G401.6 (cell line): ENCODE measurements around the gene PIMREG.
A peak's percentile ranks its signal among the peaks of the same experiment; 100 is the strongest.

Experiments used
- FAIRE-seq: peaks from 2 replicates; lab custom pipeline; 2012; peaks lifted over from hg19 to GRCh38; lab: Jason Lieb, UNC

Gene PIMREG, protein sequence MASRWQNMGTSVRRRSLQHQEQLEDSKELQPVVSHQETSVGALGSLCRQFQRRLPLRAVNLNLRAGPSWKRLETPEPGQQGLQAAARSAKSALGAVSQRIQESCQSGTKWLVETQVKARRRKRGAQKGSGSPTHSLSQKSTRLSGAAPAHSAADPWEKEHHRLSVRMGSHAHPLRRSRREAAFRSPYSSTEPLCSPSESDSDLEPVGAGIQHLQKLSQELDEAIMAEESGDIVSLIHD

DNA sequence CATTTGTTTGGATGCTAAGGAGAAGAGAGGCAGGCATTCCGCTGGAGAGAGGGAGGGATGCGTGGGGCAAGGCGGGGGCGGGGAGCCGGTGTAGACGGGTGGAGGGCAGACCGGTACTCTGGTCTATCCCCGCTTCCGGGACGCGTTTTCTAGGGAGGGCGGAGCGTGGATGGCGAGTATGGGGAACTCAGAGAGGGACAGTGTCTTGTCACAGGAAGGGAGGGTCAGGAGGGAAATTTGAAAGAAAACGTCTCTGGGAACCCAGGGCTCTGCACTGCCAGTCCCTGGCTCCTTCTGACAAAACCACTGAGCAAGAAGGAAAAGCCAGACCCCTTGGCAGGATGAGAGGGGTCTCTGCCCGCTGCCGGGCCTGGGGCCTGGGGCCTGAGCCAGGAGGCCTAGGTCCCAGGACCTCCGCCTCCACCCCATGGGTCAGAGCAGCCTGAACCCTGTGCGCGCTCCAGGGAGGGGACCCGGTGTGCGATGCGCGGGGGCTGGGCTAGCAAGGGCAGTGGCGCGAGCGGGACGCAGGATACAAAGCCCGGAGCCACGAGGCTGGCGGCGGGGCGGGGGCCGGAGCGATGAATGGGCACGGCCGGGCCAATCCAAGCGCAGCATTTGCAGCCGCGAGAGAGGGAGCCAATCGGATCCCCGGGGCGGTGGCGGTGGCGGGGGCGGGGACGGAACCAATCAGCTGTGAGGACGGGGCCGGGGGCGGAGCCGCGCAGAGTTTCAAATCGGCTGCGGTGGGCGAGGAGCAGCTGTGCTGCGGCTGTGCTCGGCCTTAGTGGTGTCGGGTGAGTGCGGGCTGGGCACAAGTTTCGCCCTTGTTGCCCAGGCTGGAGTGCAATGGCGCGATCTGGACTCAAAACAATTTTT, at the start of gene PIMREG:
TSS of gene PIMREG (plus strand) at position 764 of the 879 bp plus-strand sequence. CDS start 656 bp downstream, outside the sequence.
- peak; percentile 91 for FAIRE-seq

DNA sequence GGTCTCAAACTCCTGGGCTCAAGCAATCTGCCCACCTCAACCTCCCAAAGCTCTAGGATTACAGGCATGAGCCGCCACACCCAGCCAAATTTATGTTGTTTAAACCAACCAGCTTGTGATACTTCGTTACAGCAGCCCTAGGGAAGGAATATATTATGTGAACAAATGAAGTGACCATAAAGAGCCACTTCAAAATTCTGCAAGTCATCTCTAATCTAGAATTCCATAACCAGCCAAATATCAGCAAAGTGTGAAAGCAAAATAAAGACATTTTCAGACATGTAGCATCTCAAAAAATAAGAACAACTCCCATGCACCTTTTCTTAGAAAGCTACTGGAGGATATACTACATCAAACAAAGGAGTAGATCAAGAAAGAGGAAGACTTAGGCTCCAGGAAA, 45.3 kb upstream of the PIMREG start:
- FAIRE-seq: no peak

DNA sequence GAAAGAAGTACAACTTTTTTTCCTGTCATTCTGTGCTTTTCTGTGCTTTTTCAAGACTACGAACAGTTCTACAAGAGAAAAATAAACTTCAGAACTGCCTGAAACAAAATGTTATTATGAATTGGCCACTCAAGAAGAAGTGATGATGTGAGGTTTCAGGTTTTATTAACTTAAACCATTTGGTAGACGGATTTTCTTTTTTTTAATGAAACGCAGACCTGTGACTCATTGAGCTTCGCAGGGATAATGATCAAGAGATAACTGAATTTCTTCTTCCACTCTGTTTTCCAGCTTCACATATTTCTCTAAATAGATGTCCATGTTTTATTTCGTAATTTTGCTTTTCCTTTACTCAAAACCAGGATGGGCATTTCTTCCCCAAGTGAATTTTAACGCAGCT, 42.0 kb upstream of the PIMREG start:
- no peak for FAIRE-seq

DNA sequence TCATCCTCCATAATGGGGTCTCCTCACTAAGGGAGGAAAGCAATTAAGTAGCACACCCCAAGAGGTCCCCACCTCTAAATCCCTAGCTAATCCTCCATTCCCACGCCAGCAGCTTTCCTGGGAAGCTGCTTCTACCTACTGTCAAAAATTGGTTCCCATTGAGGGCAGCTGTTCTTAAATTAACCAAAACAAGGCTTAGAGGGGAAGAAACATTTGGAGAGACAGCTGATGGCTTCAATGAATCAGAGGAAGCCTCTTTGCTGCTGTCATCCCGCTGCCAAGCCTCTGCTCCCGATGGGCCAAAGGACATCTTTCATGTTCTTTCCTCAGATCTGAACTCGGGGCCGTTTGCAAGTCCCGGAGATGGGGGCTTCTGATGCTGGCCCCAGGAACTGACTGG, 36.0 kb upstream of the PIMREG start:
- no peak for FAIRE-seq

DNA sequence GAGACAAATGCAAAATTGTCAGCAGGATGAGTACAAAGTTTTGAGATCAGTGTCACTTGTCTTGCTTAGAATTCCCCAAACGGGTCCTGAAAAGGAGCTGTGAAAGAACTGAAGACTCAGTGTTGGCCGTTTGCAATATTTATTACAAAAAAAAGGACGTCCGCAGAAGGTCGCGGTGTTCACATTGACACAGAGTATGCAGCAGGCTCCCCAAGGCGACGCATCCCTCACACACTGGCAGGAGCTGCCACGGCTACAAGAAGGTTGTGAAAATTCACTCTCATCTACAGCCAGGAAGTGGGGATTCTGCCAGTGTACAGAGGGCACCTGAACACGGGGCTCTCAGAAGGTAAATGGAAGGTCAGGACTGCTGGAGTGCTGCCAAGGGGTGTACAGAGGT, 35.5 kb upstream of the PIMREG start:
- no peak for FAIRE-seq

DNA sequence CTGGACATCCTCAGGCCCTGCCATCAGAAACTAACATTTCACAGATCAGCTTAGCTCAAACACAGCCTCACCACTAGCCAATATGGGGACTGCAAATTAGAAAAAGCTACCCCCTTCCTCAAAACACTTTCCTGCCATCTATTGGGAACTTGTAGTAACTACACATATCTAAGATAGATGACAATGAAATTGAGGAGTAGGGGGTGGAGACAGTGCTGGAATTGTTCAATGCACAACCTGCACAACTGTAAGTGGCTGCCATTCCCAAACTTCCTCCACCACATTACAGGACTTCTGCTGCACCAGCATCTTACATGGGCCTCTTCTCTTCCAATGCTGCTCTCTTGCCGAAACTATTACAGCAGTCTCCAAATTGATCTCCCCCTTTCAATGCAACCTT, 31.2 kb upstream of the PIMREG start:
- no peak for FAIRE-seq

DNA sequence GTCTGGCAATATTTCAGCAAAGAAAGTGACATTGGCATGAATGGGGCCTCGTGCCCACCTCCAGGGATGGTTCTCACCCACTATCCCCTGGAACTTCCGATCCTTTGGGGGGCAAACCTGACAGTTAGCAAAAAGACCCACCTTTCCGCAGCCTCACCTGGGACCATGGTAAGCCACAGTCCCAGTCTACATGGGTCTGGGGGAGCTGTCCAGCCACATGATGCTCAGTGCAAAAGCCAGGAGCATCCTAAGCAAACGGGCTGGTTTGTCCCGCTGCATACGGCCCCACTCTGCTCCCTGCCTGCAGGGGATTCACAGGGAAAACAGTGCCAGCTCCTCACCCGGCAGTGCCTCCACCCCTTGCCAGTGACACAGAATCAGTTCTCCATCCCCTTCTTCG, 28.6 kb upstream of the PIMREG start:
- no peak for FAIRE-seq

DNA sequence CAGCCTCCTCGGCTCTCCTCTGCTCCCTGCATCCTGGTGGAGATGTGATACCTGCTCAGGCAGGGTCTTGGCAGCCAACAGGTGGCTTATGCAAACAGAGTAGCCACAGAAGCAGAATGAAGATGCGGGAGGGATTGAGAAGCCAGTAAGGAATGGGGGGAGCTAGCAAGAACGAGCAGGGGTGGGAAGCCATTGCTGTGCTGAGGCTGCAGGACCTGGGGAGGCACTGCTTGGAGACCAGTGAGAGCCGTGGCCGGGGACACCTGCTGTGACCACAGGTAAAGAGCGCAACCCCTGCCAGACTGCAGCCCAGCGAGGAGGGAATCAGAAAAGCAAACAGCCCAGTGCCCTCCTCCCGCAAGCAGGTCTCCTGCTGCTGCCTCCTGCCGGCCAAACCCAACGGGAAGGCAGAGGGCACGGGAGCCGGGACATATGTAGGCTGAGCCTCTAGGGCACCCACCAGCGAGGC, 24.0 kb upstream of the PIMREG start:
- no peak for FAIRE-seq

DNA sequence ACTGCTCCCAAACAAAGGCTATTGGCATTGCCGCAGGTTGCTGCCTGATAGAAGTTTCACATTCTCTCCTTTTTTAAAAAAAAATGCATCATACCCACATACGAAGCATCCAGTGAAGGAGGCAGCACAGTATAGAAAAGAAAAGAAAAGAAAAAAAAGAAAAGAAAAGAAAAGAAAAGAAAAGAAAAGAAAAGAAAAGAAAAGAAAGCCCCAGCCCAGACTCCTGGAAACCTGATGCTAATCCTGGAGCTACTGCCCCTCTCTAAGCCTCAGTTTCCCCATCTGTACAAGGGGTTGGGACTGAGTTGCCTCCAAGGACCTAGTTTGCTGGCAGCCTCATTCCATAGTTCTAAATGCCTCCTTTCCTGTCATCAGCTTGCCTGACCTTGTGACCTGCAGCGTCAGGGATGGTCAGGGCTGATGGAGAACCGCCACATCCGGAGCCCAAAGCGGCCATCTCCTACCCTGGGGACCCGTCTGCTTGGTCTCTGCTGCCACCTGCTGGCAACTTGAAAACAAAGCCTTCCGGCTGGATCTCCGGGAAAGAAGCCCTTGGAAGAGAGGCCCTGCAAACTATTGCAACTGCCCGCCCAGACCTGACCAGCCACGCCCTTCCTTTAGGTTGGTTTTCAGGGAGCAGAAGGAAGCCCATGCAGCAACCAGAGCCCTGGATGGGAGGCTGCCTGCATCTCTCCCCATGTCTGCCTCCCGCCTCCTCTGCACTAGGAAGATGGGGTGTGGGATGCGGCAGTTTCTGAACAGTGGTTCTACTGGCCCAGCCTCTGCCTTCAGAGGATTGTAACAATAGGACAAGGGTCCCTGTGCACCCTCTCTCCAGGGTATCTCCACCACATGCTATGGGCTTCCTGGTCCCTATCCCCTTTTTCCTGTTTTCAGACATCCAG, 22.3 kb upstream of the PIMREG start:
- peak; percentile 21 for FAIRE-seq

DNA sequence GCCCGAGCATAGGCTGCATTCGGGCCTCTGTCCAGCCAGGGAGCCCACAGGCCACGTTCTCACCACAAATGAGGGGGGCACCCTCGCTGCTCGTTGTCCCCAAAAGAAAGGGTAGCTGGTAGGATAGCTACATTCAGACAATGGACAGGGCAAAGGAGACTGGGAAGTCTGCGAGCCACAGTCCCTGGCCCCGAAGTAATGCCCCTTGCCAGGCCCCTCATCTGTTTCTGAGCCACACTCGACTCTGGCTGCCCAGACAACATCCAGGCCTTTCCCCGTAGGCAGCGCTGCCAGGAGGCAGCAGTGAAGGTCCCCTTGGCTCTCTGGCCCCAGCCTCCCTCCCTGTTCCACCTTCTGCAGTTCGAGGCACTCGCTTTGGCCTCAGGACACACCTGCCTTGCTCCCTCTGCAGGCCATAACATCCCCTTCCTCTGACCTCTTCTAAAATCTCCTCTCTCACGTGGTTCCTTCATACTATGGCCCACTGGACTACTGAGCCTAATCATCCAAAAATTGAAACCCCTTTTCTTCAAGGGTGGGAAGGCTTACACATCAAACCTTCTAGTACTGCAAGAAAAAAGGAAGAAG, 21.5 kb upstream of the PIMREG start:
- no peak for FAIRE-seq

DNA sequence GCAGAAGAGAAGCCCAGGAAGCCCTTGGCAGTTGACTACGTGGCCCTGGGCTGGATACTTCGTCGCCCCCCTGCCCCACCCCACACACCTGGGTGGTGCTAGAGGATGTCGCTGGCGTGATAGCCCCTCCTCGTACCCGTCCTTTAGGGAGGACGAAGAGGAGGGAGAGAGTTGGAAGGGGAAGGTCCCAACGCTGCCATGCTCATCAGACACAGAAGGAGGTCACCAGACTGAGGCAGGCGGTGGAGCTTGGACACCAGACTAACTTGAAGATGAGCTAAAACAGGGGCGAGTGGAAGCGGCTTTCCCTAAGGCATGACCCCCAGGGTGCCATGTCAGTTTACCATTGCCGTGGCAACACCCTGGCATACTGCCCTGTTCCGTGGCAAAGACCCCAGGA, 20.3 kb upstream of the PIMREG start:
- no peak for FAIRE-seq

DNA sequence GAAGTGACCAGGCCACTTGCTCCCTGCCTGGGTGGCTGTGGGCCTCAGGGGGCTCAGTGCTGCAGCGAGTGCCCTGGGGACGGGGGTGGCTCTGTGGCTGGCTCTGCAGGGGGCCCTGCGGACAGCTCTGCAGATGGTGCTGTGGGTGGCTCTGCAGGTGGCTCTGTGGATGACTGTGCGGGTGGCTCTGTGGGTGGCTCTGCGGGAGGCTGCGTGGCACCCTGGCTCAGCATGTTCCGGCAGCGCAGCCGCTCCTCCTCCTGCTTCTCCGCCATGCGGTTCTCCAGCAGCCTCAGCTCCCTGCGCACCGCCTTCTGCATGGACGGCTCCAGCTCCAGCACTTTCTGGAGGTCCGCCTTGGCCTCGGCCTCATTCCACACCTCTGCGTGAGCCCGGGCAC, 18.8 kb upstream of the PIMREG start:
- FAIRE-seq: no peak

DNA sequence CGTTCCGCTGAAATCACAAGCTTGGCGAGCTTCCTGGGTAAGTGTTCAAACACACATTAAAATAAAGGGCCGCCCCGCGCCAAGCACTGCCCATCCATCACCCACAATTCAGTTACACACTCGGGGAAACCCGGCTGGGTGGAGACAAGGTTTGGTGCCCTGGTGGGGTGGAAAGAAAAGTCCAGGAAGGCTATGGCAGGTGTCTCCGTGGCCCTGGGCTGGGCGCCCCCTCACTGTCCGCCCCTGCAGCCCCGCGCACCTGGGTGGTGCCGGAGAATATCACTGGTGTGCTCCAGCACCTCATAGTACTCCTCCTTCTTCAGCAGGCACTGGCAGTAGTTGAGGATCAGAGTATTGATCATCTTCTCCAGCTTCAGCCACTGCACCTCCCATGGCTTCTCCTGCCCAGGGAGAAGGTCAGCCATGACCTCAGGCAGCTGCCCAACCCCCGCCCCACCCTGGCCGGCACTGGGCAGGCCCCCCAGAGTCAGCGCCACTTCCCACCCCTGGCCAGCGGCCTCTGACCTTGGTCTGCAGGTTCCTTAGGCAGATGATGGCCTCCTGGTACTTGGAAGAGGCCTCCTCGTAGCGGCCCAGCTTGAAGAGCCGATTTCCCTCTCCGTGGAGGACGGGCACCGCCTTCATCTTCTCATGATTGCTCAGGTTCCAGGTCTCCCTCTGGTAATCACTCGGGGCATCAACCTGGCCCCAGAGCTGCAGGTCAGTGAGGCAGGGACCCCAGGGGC, 17.7 kb upstream of the PIMREG start:
- FAIRE-seq: no peak

DNA sequence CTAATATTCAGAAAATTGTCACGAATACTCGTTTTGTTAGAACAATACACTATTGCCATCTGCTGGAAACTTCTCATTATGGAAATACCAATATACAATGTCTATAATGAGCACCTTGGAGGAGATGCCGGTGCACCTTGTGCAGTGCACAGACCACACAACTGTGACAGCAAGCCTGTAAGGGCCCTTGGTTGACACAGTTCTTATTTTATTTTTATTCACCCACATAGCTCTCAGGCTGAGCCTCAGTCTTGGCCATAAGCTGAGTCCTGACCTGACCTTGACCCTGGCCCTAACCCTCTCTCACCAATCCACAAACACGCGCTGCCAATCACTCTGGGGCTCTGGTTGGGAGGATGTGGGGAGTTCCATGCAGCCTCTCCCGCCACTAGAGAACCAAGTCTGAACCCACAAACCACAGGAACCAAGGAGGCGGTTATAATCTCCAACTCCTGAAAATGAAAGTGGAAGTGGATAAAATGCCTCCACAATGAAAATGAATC, 16.9 kb upstream of the PIMREG start:
- FAIRE-seq: no peak

DNA sequence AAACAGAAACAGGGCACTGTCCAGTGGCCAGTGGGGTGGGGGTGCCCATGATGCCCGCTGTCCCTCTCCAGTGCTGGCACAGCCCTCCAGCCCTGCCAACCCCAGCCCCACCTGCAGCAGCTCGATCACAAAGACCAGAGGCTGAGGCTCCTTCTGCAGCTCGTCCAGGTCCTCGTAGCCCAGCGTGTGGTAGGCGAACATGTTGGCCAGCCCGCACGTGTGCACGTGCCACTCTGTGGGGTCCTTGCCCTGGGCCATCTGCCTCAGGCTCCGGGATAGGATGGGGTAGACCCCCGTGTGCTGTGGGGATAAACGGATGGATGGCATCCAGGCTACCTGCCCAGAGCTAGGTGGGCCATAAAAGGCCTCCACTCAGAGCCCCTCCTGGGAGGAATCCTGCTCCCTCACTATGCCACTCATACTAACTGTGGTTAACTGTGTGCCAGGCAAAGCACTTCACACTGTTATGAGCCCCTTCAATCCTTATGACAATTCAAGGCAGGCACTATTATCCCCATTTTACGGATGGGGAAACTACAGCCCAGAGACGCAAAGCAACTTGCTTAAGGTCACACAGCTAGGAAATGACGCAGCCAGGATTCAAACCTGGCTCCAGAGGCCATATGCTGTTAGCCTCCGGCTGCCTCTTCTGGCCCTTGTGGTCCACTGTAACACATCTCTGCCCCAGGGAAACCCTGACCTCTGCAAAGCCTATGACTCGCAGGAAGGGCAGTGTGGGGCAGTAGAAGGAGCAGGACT, 15.9 kb upstream of the PIMREG start:
- FAIRE-seq: no peak

DNA sequence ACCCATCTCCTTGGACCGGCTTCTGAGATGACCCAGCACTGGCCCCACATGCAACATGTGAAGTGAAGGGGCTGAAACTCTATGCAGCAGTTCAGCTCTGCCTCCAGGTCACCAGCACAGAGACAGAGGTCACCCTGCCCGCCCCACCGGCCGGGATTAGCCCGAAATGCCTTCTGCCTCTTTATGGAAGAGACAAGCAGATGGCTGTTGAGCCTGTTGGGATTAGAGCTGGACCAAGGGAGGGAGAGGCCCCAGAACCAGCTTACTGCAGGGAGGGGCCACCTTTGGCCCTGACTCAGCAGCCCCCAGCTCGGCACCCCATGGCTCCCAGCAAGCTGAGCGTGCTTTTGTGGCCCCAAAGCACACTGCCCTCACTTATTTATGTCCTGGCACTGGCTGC, 15.0 kb upstream of the PIMREG start:
- no peak for FAIRE-seq

DNA sequence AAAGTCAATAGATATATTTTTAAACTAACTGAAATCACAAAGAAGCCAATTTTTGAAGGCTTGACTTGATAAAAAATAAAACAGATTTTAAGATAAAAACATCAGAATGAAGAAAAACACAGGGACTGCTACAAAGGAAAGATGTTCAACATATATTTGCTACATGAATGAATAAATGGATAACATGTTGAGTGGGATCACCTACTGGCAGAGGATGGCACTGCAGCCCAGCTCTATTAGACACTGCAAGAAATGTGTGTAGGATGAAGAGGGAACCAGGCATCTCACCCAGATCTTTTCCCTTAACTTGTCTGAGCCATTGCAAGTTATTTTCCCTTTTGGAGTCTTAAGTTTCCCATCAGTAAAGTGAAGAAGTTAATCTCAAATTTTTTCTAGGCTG, 13.5 kb upstream of the PIMREG start:
- FAIRE-seq: no peak

DNA sequence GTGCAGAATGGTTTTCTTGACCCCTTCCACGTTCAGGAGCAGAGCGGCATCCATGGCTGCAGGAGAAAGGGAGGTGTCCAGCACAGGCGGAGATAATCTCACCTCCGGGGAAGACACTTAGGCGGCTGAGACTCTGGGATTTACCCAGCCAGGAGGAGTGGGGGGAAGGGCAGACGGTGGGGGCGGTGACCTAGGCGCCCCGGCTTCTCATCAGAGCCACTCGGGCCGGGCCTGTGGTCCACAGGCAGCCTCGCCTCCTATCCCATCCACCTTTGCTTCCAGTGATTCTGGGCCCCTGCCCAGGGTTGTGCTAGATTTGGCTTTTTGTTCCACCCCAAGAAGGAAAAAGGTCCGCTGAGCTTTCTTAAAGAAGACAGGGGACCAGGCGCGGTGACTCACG, 9.2 kb upstream of the PIMREG start, which contains the start of gene AIPL1:
TSS of gene AIPL1 (minus strand) at position 71 of the 400 bp plus-strand sequence. CDS start at position 54, 17 bp downstream.
- no peak for FAIRE-seq

DNA sequence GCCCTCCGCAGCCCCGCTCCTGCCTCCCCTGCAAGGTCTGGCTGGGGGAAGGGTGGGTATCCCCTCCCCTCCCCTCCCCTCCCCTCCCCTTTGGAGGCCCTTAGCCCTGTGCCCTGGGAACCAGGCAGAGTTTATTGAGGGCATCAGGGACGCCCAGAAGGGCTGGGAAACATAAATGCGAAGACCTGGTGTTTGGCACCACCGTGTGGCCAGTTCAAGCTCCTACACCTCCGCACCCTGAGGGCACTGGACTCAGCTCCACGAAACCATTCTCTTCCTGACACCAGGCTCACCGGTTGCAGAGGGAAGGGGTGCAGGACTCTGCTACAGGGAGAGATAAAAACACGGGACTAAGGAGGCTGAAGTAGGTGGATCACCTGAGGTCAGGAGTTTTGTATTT, 8.3 kb upstream of the PIMREG start:
- FAIRE-seq: no peak

DNA sequence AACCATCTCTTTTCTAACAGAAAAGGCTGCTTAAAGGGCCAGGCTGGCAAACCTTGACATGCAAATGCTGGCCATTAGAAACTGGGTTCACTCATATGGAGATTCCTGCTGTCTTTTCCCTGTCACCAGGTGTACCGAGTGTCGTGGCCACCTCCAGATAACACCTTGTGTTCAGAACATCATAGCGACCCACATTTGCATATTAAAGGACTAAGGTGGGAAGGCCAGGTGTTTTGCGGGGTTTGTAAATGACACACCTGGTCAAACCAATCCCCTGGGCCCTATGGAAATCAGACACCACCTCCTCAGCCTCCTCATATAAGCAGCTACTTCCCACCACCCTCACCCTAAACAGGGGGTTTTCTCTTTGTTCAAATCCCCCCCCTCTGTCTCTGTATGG, 6.8 kb upstream of the PIMREG start:
- FAIRE-seq: no peak
